AG09309 (cell line): ENCODE results near the gene GABRP.

ENCODE experiments used
- DNase-seq: peaks from one replicate; pipeline ENCODE4 v3.0.0-alpha.2; 2010; ENCODE audit warnings: low read depth
- H3K4me3 ChIP-seq: 2 replicates; pipeline ENCODE4 v1.5.1; 2011; ENCODE audit warnings: mild to moderate bottlenecking, low read depth, low read length, moderate library complexity; ENCODE audit not compliant: control insufficient read depth
- CTCF ChIP-seq: IDR thresholded peaks from 2 replicates; pipeline ENCODE4 v1.5.1; 2011; ENCODE audit warnings: mild to moderate bottlenecking, low read depth, low read length, inconsistent platforms; ENCODE audit not compliant: insufficient read depth, control insufficient read depth; ENCODE audit errors: missing control alignments

Gene GABRP

DNA sequence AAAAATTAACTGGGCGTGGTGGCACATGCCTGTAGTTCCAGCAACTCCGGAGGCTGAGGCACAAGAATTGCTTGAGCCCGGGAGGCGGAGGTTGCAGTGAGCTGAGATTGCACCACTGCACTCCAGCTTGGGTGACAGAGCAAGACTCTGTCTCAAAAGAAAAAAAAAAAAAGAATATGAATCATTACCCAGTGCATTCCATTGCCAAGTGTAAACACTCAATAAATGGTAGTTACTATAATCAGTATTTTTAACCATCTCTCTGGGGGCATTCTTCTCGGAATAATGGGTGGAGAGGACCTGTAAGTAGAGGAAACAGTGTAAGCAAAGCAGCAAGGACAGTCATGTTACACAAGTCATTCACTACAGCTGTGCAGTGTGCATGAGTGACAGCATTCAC, 64.5 kb downstream of the GABRP start:
- no peak for TF ChIP-seq CTCF
- DNase-seq = no peak
- no peak overlapping the region for H3K4me3 ChIP-seq

GRCh38 chr5:170849374-170849773, 65.8 kb downstream of the GABRP start:
- no peak overlapping the region for H3K4me3 ChIP-seq
- TF ChIP-seq CTCF = no peak
- no peak for DNase-seq

GRCh38 chr5:170854566-170854965, 71.0 kb downstream of the GABRP start:
- H3K4me3 ChIP-seq = no peak overlapping the region
- no peak for DNase-seq
- no peak for TF ChIP-seq CTCF

DNA sequence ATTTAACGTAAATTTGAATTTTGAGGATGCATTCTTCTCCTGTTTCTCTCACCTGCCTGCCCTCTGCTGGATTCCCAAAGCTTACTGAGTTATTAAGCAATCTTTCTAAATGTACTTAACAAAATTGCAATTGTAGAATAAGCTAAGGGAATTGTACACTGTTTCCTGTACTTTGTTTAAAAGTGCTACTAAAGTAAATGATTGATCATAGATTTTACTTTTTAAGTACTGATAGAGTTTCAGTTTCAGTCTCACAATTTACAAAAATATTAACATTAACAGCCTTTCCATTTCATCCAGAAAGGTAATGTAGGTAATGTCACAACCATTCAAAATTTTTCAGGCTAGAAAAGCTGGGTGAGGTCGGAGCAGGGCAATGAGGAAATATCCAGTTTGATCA, 73.5 kb downstream of the GABRP start:
- H3K4me3 ChIP-seq = no peak overlapping the region
- DNase-seq = no peak
- no peak for TF ChIP-seq CTCF

GRCh38 chr5:170860415-170860814, 76.9 kb downstream of the GABRP start:
- no peak for DNase-seq
- H3K4me3 ChIP-seq = no peak overlapping the region
- no peak for TF ChIP-seq CTCF

GRCh38 chr5:170860818-170861666, 77.5 kb downstream of the GABRP start:
- H3K4me3 ChIP-seq = no peak overlapping the region; the same call in 1 of the 2 replicates
- no peak for TF ChIP-seq CTCF
- DNase-seq = no peak
